ENCODE data around the gene KLHL36. TPM values are rescaled to one million over a fixed set of nuclear protein-coding genes. Genes with fewer than 3 reads are reported as not detected.

The KLHL36 gene
- total RNA-seq, 1 donor from 2014 or later = 58.2 TPM

DNA sequence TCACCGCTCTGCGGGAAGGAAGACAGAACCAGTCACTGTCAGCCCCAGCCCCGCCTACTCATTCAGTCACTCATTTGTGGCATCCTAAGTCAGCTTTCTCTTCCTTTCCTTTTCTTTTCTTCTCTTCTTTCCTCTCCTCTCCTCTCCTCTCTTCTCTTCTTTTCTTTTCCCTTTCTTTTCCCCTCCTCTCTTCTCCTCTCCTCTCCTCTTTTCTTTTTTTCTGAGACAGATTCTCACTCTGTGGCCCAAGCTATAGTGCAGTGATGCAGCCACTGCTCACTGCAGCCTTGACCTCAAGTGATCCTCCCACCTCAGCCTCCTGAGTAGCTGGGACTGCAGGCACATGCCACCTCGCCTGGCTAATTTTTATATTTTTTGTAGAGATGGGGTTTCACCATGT lies 10.6 kb upstream of the KLHL36 start:
- intact Hi-C loops (cut with DNase I) = no loop called here
- DNase-seq (ENCODE audit: missing footprints) (no peak), ATAC-seq (no peak)

- no peak for ATAC-seq
- no peak for DNase-seq (ENCODE audit: missing footprints)
- intact Hi-C loops (cut with DNase I) = no loop called here
Observed at GRCh38 chr16:84638231-84638806, 10.0 kb upstream of the KLHL36 start.

- ATAC-seq = no peak
- no peak for DNase-seq (ENCODE audit: missing footprints)
- intact Hi-C loops (cut with DNase I) = no loop called here
Observed at GRCh38 chr16:84640145-84640544, 8.2 kb upstream of the KLHL36 start.

GRCh38 chr16:84641643-84642358 lies 6.5 kb upstream of the KLHL36 start:
- DNase-seq (ENCODE audit: missing footprints) (no peak), ATAC-seq (no peak)
- intact Hi-C loops (cut with DNase I) = no loop called here

- ATAC-seq (peak; percentile 90), DNase-seq (ENCODE audit: missing footprints) (peak; percentile 82)
- intact Hi-C loops (cut with DNase I) = no loop called here
Observed at GRCh38 chr16:84643180-84643583, 5.1 kb upstream of the KLHL36 start.

DNA sequence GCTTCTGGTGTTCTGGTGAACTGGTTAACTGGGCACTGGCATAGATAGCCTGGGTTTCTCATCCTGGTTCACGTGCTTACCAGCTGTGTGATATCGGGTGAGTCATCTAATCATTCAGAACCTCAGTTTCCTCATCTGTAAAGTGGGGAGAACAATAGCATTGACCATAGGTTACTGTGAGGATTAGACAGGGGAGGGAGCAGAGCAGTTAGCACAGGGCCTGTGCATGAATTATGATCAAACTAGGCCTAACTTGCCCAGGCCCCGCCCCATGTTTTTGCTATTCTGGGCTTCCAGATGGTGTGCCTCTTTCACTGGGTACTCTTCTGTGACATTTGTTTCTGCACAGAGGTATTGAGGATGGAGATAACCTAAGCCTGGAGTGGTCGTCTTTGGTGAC lies 4.6 kb upstream of the KLHL36 start:
- DNase-seq (ENCODE audit: missing footprints) = no peak
- ATAC-seq = no peak
- intact Hi-C loops (cut with DNase I) = no loop called here

- peak; percentile 58 for ATAC-seq
- intact Hi-C loops (cut with DNase I) = no loop called here
Observed at GRCh38 chr16:84648595-84649510, 542 bp downstream of the KLHL36 start.

GRCh38 chr16:84649511-84649861 lies 1.2 kb downstream of the KLHL36 start:
- intact Hi-C loops (cut with DNase I) = no loop called here
- peak; percentile 36 for ATAC-seq
- no peak for DNase-seq (ENCODE audit: missing footprints)

More at GRCh38 chr16:84648595-84649510, 542 bp downstream of the KLHL36 start:
- DNase-seq (ENCODE audit: missing footprints) = no peak

GRCh38 chr16:84650062-84650991 lies 2.0 kb downstream of the KLHL36 start:
- ATAC-seq (no peak), DNase-seq (ENCODE audit: missing footprints) (no peak)
- intact Hi-C loops (cut with DNase I) = no loop called here

DNA sequence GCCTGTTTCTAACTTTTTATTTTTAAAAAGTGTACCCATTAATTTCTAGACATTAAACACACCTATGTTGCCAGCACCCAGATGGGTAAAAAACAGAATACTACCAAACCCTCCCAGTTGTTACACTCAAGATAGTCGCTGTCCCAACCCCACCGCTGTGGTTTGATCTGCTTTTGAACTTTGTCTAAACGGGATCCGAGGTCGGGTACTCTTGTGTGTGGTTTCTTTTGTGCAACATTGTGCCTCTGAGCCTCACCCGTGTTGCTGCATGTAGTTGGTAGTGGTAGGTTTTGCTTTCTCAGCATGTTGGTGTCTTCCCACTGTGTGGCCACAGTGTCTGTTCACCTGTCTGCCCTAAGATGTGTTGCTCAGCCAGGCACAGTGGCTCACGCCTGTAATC lies 4.3 kb downstream of the KLHL36 start:
- ATAC-seq (no peak), DNase-seq (ENCODE audit: missing footprints) (no peak)
- intact Hi-C loops (cut with DNase I) = no loop called here

DNA sequence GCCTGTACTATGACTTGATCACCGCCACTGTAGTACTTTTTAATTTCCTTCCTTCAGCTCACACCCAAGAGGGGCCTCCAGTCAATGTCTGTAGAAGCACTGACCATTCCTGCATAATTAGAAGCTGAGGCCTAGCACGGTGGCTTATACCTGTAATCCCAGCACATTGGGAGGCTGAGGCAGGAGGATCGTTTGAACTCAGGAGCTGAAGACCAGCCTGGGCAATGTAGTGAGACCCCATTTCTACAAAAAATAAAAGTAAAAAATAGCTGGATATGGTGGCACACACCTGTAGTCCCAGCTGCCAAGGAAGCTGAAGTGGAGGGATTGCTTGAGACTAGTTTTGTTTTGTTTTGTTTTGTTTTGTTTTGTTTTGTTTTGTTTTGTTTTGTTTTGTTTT lies 5.9 kb downstream of the KLHL36 start:
- intact Hi-C loops (cut with DNase I) = no loop called here
- ATAC-seq (no peak), DNase-seq (ENCODE audit: missing footprints) (no peak)

DNA sequence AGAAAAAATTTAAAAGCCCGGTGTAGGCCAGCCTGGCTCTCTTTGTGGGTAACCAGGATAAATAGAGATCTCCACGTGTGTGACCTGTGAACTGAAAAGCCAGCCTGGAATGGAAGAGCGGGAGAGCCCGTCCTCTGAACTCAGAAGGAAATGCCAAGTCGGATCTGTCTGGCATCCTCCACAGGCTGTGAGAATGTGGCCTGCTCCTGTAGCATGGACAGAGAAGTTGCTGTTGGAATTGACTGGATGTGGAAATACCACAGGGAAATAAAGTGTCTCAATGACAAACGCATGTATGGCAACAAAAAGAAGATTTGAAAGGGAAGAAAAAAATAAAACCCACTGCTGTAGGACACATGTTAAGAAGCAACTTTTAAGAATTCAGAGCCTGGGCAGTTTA lies 6.7 kb downstream of the KLHL36 start:
- DNase-seq (ENCODE audit: missing footprints) = no peak
- intact Hi-C loops (cut with DNase I) = no loop called here
- no peak for ATAC-seq

GRCh38 chr16:84656649-84657048 lies 8.3 kb downstream of the KLHL36 start:
- ATAC-seq (no peak), DNase-seq (ENCODE audit: missing footprints) (no peak)
- intact Hi-C loops (cut with DNase I) = no loop called here

- intact Hi-C loops (cut with DNase I) = no loop called here
- no peak for DNase-seq (ENCODE audit: missing footprints)
- ATAC-seq = no peak
Observed at GRCh38 chr16:84657229-84657837, 9.0 kb downstream of the KLHL36 start.

- DNase-seq (ENCODE audit: missing footprints) = no peak
- intact Hi-C loops (cut with DNase I) = no loop called here
- ATAC-seq = peak; percentile 20
Observed at GRCh38 chr16:84658690-84659089, 10.4 kb downstream of the KLHL36 start.

DNA sequence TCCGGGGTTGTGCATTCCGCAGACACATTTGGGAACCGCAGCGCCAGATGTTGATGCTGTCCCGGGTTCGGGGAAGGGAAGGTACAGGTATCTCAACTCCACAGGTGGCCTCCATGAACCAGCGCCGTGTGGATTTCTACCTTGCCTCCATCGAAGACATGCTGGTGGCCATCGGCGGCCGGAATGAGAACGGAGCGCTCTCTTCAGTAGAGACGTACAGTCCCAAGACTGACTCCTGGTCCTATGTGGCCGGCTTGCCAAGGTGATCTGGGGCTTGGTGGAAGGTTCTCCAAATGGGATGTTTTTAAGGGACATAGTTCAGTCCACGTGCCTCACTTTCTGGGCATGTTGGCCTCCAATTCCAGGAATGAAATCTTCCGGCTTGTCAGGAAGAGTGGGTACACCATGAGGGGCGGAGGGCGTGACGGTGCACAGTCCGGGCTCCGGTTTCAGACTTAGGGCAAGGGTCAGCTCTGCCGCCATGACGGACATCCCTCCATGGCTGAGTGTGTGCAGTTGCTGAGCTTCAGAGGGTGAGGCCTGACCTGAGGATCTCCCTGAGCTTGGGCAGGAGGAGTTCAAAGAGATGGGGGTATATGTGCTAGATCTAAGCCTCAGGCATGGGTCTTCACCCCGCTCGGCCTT lies 11.5 kb downstream of the KLHL36 start:
- no peak for ATAC-seq
- DNase-seq (ENCODE audit: missing footprints) = no peak
- intact Hi-C loops (cut with DNase I) = no loop called here

DNA sequence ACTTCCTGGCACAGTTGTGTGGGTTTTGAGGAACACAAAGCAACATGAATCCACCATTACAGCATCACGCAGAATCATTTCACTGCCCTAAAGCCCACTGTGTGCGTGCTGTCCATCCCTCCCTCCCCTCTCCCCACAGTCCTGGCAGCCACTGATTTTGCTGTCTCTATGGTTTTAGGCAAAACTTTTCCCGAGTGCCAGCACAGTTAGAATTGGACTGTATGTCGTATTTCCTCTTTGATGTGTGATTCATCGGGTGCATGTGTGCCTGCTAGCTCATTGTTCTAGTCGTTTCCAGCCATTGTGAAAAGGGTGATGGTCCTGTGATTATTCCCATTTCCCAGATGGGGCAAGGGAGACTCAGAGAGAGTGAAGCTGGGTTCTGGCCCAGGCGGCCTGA lies 12.7 kb downstream of the KLHL36 start:
- DNase-seq (ENCODE audit: missing footprints) (no peak), ATAC-seq (no peak)
- intact Hi-C loops (cut with DNase I) = no loop called here

DNA sequence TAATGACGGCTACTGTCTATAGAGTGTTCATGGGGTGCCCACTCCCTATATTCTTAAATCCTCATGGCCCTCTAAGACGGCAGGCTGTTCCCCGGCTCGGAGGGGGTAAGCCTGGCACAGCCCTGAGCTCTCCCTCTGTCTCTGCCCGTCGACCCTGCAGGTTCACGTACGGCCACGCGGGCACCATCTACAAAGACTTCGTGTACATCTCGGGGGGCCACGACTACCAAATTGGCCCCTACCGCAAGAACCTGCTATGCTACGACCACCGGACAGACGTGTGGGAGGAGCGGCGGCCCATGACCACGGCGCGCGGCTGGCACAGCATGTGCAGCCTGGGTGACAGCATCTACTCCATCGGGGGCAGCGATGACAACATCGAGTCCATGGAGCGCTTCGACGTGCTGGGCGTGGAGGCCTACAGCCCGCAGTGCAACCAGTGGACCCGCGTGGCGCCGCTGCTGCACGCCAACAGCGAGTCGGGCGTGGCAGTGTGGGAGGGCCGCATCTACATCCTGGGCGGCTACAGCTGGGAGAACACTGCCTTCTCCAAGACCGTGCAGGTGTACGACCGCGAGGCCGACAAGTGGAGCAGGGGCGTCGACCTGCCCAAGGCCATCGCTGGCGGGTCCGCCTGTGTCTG lies 13.2 kb downstream of the KLHL36 start:
- intact Hi-C loops (cut with DNase I) = no loop called here
- DNase-seq (ENCODE audit: missing footprints) (no peak), ATAC-seq (no peak)
